HL-60 (cell line): Measurements from ENCODE around the gene CFAP100.

Experiments
- GABPA ChIP-seq: IDR thresholded peaks from 2 replicates; pipeline ENCODE4 v1.6.1; 2012; ENCODE audit warnings: low read depth
- POLR2AphosphoS5 ChIP-seq: IDR thresholded peaks from 2 replicates; pipeline ENCODE4 v1.6.1; 2012; ENCODE audit warnings: low read depth
- SPI1 ChIP-seq: IDR thresholded peaks from 2 replicates; pipeline ENCODE4 v1.6.1; 2012; ENCODE audit warnings: low read depth, mild to moderate bottlenecking, borderline replicate concordance
- TF ChIP-seq, protein P1 (sequence below): IDR thresholded peaks from one replicate; pipeline ENCODE4 v1.5.1; 2011; ENCODE audit warnings: low read length, control low read depth, inconsistent platforms; ENCODE audit not compliant: insufficient read depth

DNA sequence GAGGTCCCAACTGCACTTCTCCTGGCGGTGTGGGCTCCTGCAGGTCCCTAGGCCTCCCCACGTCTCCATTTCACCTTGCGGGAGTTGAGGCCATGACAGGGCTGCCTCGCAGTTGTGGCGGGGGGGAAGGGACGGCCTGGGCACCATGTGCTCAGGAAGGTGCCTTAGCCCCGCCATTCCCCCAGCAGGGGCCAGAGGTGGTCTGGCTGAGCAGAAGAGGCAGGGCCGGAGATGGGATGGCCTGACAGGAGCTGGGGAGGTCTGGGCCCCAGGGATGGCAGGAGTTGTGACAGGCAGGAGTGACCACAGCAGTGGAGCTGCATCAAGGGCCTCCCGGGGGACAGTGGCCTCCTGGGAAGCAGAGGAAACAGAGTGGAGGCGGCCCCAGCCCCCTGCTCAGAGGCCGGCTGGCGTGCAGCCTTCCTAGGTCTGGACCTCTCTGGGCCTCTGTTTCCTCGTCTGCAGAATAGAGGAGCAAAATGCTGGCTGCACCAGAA, 18.8 kb upstream of the CFAP100 start:
- TF ChIP-seq, protein P1, sequence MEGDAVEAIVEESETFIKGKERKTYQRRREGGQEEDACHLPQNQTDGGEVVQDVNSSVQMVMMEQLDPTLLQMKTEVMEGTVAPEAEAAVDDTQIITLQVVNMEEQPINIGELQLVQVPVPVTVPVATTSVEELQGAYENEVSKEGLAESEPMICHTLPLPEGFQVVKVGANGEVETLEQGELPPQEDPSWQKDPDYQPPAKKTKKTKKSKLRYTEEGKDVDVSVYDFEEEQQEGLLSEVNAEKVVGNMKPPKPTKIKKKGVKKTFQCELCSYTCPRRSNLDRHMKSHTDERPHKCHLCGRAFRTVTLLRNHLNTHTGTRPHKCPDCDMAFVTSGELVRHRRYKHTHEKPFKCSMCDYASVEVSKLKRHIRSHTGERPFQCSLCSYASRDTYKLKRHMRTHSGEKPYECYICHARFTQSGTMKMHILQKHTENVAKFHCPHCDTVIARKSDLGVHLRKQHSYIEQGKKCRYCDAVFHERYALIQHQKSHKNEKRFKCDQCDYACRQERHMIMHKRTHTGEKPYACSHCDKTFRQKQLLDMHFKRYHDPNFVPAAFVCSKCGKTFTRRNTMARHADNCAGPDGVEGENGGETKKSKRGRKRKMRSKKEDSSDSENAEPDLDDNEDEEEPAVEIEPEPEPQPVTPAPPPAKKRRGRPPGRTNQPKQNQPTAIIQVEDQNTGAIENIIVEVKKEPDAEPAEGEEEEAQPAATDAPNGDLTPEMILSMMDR, result no peak
- TF ChIP-seq GABPA (no peak), POLR2AphosphoS5 (no peak), SPI1 (no peak)
